HG03378 (cell line): ENCODE results near the gene IPO4.

Source experiments
- ATAC-seq: cut with Tn5 transposase; IDR thresholded peaks from one replicate; pipeline ENCODE4 v1.9.1; 2021; ENCODE audit warnings: mild to moderate bottlenecking, moderate library complexity; ENCODE audit not compliant: unreplicated experiment

Gene IPO4

GRCh38 chr14:24177041-24177825 lies 11.4 kb downstream of the IPO4 start:
- ATAC-seq: no peak

DNA sequence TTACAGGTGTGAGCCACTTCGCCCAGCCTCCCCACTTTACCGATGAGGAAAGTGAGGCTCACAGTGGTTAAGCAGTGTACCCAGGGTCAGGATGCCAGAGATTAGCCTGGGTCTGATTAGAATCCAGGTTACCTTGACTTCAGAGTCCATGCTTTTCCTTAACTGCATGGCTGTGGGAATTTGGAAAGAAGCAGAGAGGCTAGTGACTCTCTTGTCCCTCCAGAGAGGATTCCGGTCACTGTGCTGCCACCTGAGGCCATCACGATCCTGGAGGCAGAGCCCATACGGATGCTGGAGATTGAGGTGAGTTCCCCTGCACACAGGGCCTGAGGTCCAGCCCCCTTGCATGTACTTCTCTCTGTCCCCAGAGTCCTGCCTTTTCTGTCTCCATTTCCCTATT lies 12.0 kb downstream of the IPO4 start:
- no peak for ATAC-seq

GRCh38 chr14:24172871-24173281 lies 15.7 kb downstream of the IPO4 start:
- no peak for ATAC-seq

DNA sequence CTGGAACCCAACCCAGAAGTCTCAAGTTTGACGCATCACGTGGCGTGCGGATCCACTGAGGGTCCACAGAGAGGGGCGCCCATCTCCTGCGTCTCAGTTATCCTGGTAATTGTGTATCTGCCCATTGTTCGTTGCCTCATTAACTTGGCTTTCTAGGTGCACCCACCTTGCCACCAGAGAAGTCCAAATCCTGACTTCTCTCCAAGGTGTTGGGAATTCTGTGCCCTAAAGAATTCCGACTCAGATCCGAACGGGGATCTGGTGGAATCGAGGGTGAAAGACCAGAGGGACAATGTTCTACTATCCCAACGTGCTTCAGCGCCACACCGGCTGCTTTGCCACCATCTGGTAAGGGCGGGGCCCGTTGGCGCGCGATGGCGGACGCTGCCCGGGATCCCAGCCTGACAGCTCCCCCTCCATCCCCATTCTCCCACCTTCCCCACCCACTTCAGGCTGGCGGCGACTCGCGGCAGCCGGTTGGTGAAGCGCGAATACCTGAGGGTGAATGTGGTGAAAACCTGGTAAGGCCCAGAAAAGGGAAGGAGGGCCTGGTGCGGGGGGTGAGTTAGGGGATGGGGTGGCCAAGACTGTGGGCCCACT lies 16.3 kb downstream of the IPO4 start:
- ATAC-seq: no peak

GRCh38 chr14:24171422-24172260 lies 17.0 kb downstream of the IPO4 start, which contains the start of gene REC8:
Gene REC8 (plus strand): TSS chr14:24172080. CDS start chr14:24172553, 473 bp downstream.
- ATAC-seq: peak; percentile 75

DNA sequence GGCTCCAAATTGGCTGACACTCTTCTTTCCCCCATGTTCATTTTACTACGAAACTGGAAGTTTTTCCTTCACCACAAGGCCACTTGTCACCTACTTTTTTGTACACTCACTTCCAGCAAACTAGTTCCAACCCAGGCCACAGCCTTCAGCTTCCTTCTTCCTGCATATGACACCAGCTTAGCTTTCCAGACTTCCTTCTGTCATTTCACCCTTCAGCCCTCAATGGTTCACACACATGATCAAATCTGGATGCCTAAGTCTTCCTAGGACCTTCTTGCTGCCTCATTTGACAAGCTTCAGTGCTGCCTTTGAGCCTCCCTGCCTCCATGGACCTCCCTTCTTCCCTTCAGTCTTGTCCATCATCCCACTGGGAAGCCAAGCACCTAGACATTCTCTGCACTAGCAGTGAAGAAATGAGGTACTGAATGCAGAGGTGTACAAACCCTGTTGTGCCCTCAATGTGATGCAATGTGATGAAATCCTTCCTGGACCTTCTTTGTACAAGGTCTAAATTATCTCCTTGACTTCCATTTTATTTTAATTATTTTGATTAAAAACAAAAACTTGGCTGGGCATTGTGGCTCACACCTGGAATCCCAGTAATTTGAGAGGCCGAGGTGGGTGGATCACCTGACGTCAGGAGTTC lies 21.0 kb downstream of the IPO4 start:
- ATAC-seq: no peak

DNA sequence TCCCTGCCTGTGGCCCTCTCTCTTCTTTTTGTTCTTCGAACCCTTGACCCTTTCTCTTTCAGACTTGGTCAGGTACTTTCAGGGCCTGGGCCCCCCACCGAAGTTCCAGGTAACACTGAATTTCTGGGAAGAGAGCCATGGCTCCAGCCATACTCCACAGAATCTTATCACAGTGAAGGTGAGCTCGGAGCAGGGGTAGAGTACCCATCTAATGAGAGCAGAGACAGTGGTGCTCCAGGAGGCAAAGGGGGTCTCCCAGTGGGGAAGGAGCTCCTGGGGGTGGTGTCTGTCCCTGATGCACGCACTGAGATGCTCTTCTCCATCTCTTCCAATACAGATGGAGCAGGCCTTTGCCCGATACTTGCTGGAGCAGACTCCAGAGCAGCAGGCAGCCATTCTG lies 22.8 kb downstream of the IPO4 start:
- no peak for ATAC-seq

GRCh38 chr14:24164518-24164991 lies 24.1 kb downstream of the IPO4 start:
- no peak for ATAC-seq

DNA sequence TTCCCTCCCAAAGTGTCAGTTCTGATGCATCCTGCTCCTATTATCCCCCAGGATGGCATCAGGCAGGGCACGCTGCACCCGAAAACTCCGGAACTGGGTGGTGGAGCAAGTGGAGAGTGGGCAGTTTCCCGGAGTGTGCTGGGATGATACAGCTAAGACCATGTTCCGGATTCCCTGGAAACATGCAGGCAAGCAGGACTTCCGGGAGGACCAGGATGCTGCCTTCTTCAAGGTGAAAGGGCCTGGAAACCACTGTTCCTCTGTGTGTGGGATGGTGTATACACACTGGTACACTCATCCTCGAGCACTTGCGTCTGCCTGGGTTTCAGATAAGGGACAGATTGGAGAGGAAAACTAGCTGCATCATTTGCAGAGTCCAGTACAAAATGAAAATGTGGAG lies 26.5 kb downstream of the IPO4 start:
- no peak for ATAC-seq

GRCh38 chr14:24160850-24161804 lies 27.5 kb downstream of the IPO4 start, which contains the start of gene IRF9:
Gene IRF9 (plus strand): TSS chr14:24161265. CDS start chr14:24162145, 880 bp downstream.
- ATAC-seq: peak; percentile 75

GRCh38 chr14:24160499-24160849 lies 28.1 kb downstream of the IPO4 start:
- ATAC-seq: no peak

- ATAC-seq: no peak
Observed at GRCh38 chr14:24159777-24160498, 28.7 kb downstream of the IPO4 start.

GRCh38 chr14:24157331-24157730 lies 31.3 kb downstream of the IPO4 start:
- ATAC-seq: no peak

DNA sequence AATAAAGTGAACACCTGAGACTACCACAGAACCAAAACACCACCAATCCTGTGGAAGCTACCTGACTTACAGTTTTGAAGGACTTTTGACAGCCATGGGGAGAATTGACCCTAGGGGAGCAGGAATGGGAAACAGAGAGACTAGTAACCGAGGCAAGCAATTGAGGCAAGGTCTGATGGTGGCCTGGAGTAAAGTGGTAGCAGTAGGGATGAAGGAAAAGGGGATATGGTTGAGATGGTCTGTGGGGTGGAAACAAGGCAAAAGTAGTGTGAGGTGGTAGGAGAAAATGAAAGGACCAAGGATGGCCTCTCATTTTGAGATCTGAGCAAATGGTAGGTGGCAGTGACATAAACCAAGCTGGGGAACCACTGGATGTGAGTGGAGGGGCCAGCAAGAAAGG lies 31.8 kb downstream of the IPO4 start:
- ATAC-seq: no peak

- no peak for ATAC-seq
Observed at GRCh38 chr14:24155100-24155499, 33.5 kb downstream of the IPO4 start.

- no peak for ATAC-seq
Observed at GRCh38 chr14:24151404-24152080, 37.1 kb downstream of the IPO4 start.

GRCh38 chr14:24150993-24151392 lies 37.6 kb downstream of the IPO4 start:
- ATAC-seq: no peak

- no peak for ATAC-seq
Observed at GRCh38 chr14:24150567-24150966, 38.0 kb downstream of the IPO4 start.

DNA sequence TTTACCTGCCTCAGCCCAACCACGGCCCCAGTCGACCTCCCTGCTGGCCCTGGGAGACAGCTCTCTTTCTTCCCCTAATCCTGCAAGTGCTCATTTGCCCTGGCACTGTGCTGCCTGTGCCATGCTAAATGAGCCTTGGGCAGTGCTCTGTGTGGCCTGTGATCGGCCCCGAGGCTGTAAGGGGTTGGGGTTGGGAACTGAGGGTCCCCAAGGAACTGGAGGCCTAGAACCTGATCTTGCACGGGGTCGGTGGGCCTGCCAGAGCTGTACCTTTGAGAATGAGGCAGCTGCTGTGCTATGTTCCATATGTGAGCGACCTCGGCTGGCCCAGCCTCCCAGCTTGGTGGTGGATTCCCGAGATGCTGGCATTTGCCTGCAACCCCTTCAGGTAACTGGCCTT lies 38.6 kb downstream of the IPO4 start:
- ATAC-seq: no peak
